K562 (cell line): Measurements from ENCODE around the gene GALNT16. TPM values are rescaled to one million over a fixed set of nuclear protein-coding genes. Genes with fewer than 3 reads are reported as not detected.

ENCODE experiments used
- ATAC-seq: fragments of 200-7000 bp; cut with Tn5 transposase; 3 replicates; pipeline ENCODE4 v1.9.1; 2020; ENCODE audit warnings: moderate library complexity
- BruUV-seq: library from RNA; stranded (reverse); fragments of 400-500 nt; replicated peaks from 2 replicates; lab custom pipeline; 2021; lab: Mats Ljungman, UMichigan
- CTCF ChIA-PET: fragments of 300-600 bp; formaldehyde crosslinking; extraction: SDS; loops from one replicate; lab custom pipeline; 2021; ENCODE audit warnings: low intra/inter-chr PET ratio; lab: Yijun Ruan, JAX
- POLR2A ChIA-PET: fragments of 300-600, 350-650 bp; sonication (Branson Sonifier 250); formaldehyde crosslinking; extraction: SDS; loops from one replicate; lab custom pipeline; 2021; ENCODE audit warnings: antibody characterized with exemption, inconsistent platforms; lab: Yijun Ruan, JAX
- DNase-seq, 4 experiments: peaks; one replicate each; pipeline versions ENCODE4 v3.0.0 to v3.0.0-alpha.2; 2011 to 2018; ENCODE audit warnings: low spot score in 3 of 4, mixed read lengths in 3 of 4; ENCODE audit errors: extremely low read depth in 1 of 4
- FAIRE-seq: peaks from 2 replicates; lab custom pipeline; 2011; peaks lifted over from hg19 to GRCh38; lab: Jason Lieb, UNC
- H2AFZ ChIP-seq: 2 replicates; pipeline ENCODE4 v1.6.0; 2011; ENCODE audit warnings: low read depth, low read length, control low read depth, inconsistent platforms
- H3K27ac ChIP-seq: fragments of 200-600 bp; 3 replicates; pipeline ENCODE4 v1.8.0; 2011; ENCODE audit warnings: low read depth, mild to moderate bottlenecking, control low read depth, inconsistent platforms, low read length, moderate library complexity, mixed read lengths; ENCODE audit errors: extremely low read depth
- H3K27me3 ChIP-seq, 2 experiments: fragments of 300-600 bp in 1 of 2; 2 replicates in 1 of 2; 3 replicates in 1 of 2; pipeline versions ENCODE4 v1.6.0 to v1.8.0; 2011; ENCODE audit warnings: inconsistent platforms in 2 of 2, low read length in 2 of 2, mild to moderate bottlenecking in 1 of 2, mixed read lengths in 1 of 2, moderate library complexity in 1 of 2; ENCODE audit not compliant: control insufficient read depth in 2 of 2, insufficient read depth in 2 of 2
- H3K36me3 ChIP-seq: fragments of 300-600 bp; 3 replicates; pipeline ENCODE4 v1.8.0; 2011; ENCODE audit warnings: mild to moderate bottlenecking, low read length, inconsistent platforms; ENCODE audit not compliant: control insufficient read depth, insufficient read depth
- H3K4me1 ChIP-seq, 2 experiments: fragments of 200-600 bp in 1 of 2; replicated peaks in 1 of 2; 2 replicates in 1 of 2; 3 replicates in 1 of 2; pipeline versions ENCODE4 v1.5.1 to v1.8.0; 2011; ENCODE audit warnings: inconsistent platforms in 2 of 2, low read length in 2 of 2, mild to moderate bottlenecking in 1 of 2, mixed read lengths in 1 of 2, moderate library complexity in 1 of 2; ENCODE audit not compliant: control insufficient read depth in 2 of 2, insufficient read depth in 2 of 2
- H3K4me2 ChIP-seq: 2 replicates; pipeline ENCODE4 v1.6.1; 2011; ENCODE audit warnings: low read length, control low read depth, inconsistent platforms, mixed read lengths; ENCODE audit not compliant: insufficient read depth
- H3K4me3 ChIP-seq: fragments of 200-600 bp; sonication (generic), shearing (Covaris generic); 2 replicates; pipeline ENCODE4 v1.5.1; 2016; ENCODE audit warnings: control low read depth, inconsistent platforms
- H3K79me2 ChIP-seq: fragments of 200-600 bp; 3 replicates; pipeline ENCODE4 v1.8.0; 2011; ENCODE audit warnings: low read length, inconsistent platforms; ENCODE audit not compliant: control insufficient read depth, insufficient read depth
- H3K9ac ChIP-seq, 2 experiments: 2 replicates each; pipeline versions ENCODE4 v1.6.0 to v1.6.1; 2011; ENCODE audit warnings: low read depth in 2 of 2, low read length in 2 of 2, control low read depth in 1 of 2, inconsistent platforms in 1 of 2, mild to moderate bottlenecking in 1 of 2, mixed read lengths in 1 of 2; ENCODE audit not compliant: insufficient read depth in 1 of 2
- H3K9me1 ChIP-seq: one replicate; pipeline ENCODE4 v1.6.0; 2011; ENCODE audit warnings: inconsistent platforms, mild to moderate bottlenecking, low read length, moderate library complexity; ENCODE audit not compliant: control insufficient read depth, insufficient read depth
- H3K9me3 ChIP-seq: replicated peaks from 2 replicates; pipeline ENCODE4 v1.5.1; 2011; ENCODE audit warnings: low read depth, low read length, inconsistent platforms; ENCODE audit not compliant: control insufficient read depth, insufficient read depth
- H4K20me1 ChIP-seq: replicated peaks from 2 replicates; pipeline ENCODE4 v1.6.1; 2011; ENCODE audit warnings: low read length, inconsistent platforms, mixed read lengths; ENCODE audit not compliant: control insufficient read depth, insufficient read depth
- CBX2 ChIP-seq: fragments of 200-600 bp; sonication (generic); IDR thresholded peaks from one replicate; pipeline ENCODE4 v1.6.1; 2012; ENCODE audit warnings: mild to moderate bottlenecking, low read length, inconsistent platforms; ENCODE audit not compliant: insufficient read depth, poor library complexity, severe bottlenecking
- HLTF ChIP-seq: fragments of 450-650 bp; IDR thresholded peaks from 2 replicates; pipeline ENCODE4 v1.6.1; 2016
- JUND ChIP-seq, 2 experiments: IDR thresholded peaks; 2 replicates in 1 of 2; 3 replicates in 1 of 2; pipeline ENCODE4 v1.6.1; 2011; ENCODE audit warnings: borderline replicate concordance in 2 of 2, low read depth in 2 of 2, low read length in 2 of 2, improper control_type of control experiment in 1 of 2, missing biosample characterization in 1 of 2, missing genetic modification characterization in 1 of 2, missing genetic modification reagents in 1 of 2
- SIN3B ChIP-seq: fragments of 450-650 bp; IDR thresholded peaks from 2 replicates; pipeline ENCODE4 v1.6.1; 2017; ENCODE audit warnings: low read depth, mild to moderate bottlenecking, moderate library complexity
- SREBF1 ChIP-seq: fragments of 150-350 bp; IDR thresholded peaks from 2 replicates; pipeline ENCODE4 v1.6.1; 2014; ENCODE audit warnings: antibody characterized with exemption, low read depth, low read length, borderline replicate concordance
- TOE1 ChIP-seq, 2 experiments: fragments of 450-650 bp in 1 of 2; sonication (generic) in 1 of 2; formaldehyde crosslinking in 1 of 2; IDR thresholded peaks; 2 replicates each; pipeline versions ENCODE4 v1.7.1 to v1.8.0; 2016 to 2022; ENCODE audit warnings: borderline replicate concordance in 2 of 2, mild to moderate bottlenecking in 2 of 2, antibody characterized with exemption in 1 of 2, inconsistent platforms in 1 of 2, low read depth in 1 of 2, missing genetic modification reagents in 1 of 2, moderate library complexity in 1 of 2
- U2AF1 ChIP-seq: fragments of 200-400 bp; formaldehyde crosslinking; optimal IDR thresholded peaks from 2 replicates; pipeline ENCODE3; 2017; ENCODE audit warnings: mild to moderate bottlenecking, low read depth, low read length, moderate library complexity
- ZNF184 ChIP-seq: sonication (generic); formaldehyde crosslinking; IDR thresholded peaks from 2 replicates; pipeline ENCODE4 v1.5.0; 2020; ENCODE audit warnings: missing genetic modification reagents
- ZNF23 ChIP-seq: fragments of 250-450 bp; sonication (Bioruptor Pico); IDR thresholded peaks from 2 replicates; pipeline ENCODE4 v1.4.0; 2020; ENCODE audit warnings: mild to moderate bottlenecking
- ZNF75A ChIP-seq: fragments of 450-650 bp; formaldehyde crosslinking; IDR thresholded peaks from 2 replicates; pipeline ENCODE4 v1.4.0; 2020; ENCODE audit warnings: mild to moderate bottlenecking
- WGBS: fragments of 100-300 bp; shearing (Covaris generic); methylation state at CpG from one replicate; pipeline ENCODE4 v1.1.6; 2016; ENCODE audit warnings: low coverage, mixed read lengths; ENCODE audit not compliant: insufficient coverage; ENCODE audit errors: missing lambda C conversion rate; 5-methylcytosine and 5-hydroxymethylcytosine counted together
- in situ Hi-C: fragments of 300-500 bp; cut with MboI; formaldehyde crosslinking; loops from 4 replicates; pipeline ENCODE4 v1.15.0; 2018; ENCODE audit warnings: inconsistent platforms, mixed read lengths
- intact Hi-C: fragments of 100-400 bp; cut with micrococcal nuclease; formaldehyde crosslinking; loops from 2 replicates; pipeline ENCODE4 v1.14.2; 2022
- polyA plus RNA-seq, 8 experiments: library from polyadenylated mRNA; depleted of rRNA in 4 of 8; stranded (reverse) in 5 of 8; unstranded in 3 of 8; fragments of >200 nt; fragmentation: Nextera tagmentation in 2 of 8; fragmentation: Illumina TruSeq in 1 of 8; extraction: Ambion mirVana in 2 of 8; extraction: Trizol in 1 of 8; gene quantifications; 2 replicates each; pipeline versions ENCODE4 v1.2.1 to v1.2.3, GENCODE V29; 2011 to 2014; ENCODE audit warnings: inconsistent platforms in 1 of 8, missing spikeins in 1 of 8
- total RNA-seq, 7 experiments: library from RNA; depleted of rRNA in 6 of 7; stranded (reverse); fragments of >200 nt in 6 of 7; fragmentation: Illumina TruSeq in 2 of 7; extraction: Trizol in 2 of 7; gene quantifications; 2 replicates each; pipeline versions ENCODE4 v1.2.1 to v1.2.3, GENCODE V29; 2011 to 2021; ENCODE audit warnings: low replicate concordance in 1 of 7
- TF ChIP-seq, protein P1 (sequence below): fragments of 250-450 bp; sonication (Bioruptor Pico); IDR thresholded peaks from 2 replicates; pipeline ENCODE4 v1.5.0; 2020; ENCODE audit warnings: mild to moderate bottlenecking
- TF ChIP-seq, protein P2 (sequence below): sonication (generic); formaldehyde crosslinking; IDR thresholded peaks from 2 replicates; pipeline ENCODE4 v1.8.1; 2023; ENCODE audit warnings: mild to moderate bottlenecking, missing genetic modification reagents
- TF ChIP-seq, protein P3 (sequence below): sonication (generic); formaldehyde crosslinking; IDR thresholded peaks from 2 replicates; pipeline ENCODE4 v1.8.0; 2022; ENCODE audit warnings: mild to moderate bottlenecking, missing genetic modification reagents

The GALNT16 gene
- total and polyA plus RNA-seq, 9 of the 15 experiments (the other 6 are each of a cell fraction or from before 2014, with no cell fraction given) = not detected

DNA sequence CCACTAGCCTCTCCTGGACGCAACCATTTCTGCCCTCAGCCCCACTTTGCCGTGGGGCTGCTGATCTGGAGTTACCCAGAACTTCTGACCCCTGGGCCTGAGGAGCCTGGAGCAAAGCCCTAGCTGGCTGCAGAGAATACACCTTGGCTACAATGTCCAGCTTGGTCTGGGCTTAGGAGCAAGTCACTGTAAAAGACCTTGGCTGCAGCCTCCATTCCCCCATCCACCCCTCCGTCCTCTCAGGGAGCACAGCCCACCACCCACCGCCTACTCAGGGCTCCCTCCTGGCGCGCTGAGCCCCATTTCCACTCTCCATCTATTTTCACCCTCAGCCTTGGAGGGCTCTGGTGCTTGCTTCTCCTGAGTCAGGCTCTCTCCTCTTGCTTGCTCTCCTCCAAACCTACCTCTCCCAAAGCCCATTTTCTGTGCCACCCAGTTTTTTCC lies 95.2 kb downstream of the GALNT16 start:
- in situ Hi-C loops = no loop called here
- CTCF ChIA-PET = no interaction called here
- peaks cover 0 to 75% of the 10 kb centered on the region in 2 experiments; a peak in 4 of 5 replicates for H3K27me3 ChIP-seq
- TF ChIP-seq TOE1 (IDR thresholded peaks at IDR 0.05; ENCODE audit: borderline replicate concordance) (no peak), TOE1 (CRISPR knock-in tag; IDR thresholded peaks at IDR 0.05; ENCODE audit: borderline replicate concordance, low read depth) (no peak), HLTF (no peak), SIN3B (no peak), CBX2 (no peak), JUND (IDR thresholded peaks at IDR 0.05; ENCODE audit: borderline replicate concordance, low read depth, low read length) (no peak), JUND (tag; IDR thresholded peaks at IDR 0.05; ENCODE audit: borderline replicate concordance, low read depth, low read length) (no peak), SREBF1 (no peak), U2AF1 (no peak), ZNF23 (CRISPR knock-in tag) (no peak), ZNF75A (CRISPR knock-in tag) (no peak), ZNF184 (CRISPR knock-in tag) (no peak)
- TF ChIP-seq, protein P1, sequence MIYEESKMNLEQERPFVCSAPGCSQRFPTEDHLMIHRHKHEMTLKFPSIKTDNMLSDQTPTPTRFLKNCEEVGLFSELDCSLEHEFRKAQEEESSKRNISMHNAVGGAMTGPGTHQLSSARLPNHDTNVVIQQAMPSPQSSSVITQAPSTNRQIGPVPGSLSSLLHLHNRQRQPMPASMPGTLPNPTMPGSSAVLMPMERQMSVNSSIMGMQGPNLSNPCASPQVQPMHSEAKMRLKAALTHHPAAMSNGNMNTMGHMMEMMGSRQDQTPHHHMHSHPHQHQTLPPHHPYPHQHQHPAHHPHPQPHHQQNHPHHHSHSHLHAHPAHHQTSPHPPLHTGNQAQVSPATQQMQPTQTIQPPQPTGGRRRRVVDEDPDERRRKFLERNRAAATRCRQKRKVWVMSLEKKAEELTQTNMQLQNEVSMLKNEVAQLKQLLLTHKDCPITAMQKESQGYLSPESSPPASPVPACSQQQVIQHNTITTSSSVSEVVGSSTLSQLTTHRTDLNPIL = no peak
- TF ChIP-seq, protein P2, sequence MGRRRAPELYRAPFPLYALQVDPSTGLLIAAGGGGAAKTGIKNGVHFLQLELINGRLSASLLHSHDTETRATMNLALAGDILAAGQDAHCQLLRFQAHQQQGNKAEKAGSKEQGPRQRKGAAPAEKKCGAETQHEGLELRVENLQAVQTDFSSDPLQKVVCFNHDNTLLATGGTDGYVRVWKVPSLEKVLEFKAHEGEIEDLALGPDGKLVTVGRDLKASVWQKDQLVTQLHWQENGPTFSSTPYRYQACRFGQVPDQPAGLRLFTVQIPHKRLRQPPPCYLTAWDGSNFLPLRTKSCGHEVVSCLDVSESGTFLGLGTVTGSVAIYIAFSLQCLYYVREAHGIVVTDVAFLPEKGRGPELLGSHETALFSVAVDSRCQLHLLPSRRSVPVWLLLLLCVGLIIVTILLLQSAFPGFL (CRISPR knock-in tag) = no peak
- TF ChIP-seq, protein P3, sequence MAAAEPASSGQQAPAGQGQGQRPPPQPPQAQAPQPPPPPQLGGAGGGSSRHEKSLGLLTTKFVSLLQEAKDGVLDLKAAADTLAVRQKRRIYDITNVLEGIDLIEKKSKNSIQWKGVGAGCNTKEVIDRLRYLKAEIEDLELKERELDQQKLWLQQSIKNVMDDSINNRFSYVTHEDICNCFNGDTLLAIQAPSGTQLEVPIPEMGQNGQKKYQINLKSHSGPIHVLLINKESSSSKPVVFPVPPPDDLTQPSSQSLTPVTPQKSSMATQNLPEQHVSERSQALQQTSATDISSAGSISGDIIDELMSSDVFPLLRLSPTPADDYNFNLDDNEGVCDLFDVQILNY (CRISPR knock-in tag) = no peak
- TF ChIP-seq, all 486 proteins: peak for 0
- H3K4me1 ChIP-seq = no peaks in the 10 kb centered on the region; a peak in 1 of 5 replicates
- BruUV-seq = no TSS peak
- no peaks in the 10 kb centered on the region for H3K36me3 ChIP-seq
- H3K79me2 ChIP-seq = no peaks in the 10 kb centered on the region
- H3K9me3 ChIP-seq = no peaks in the 10 kb centered on the region
- no peak overlapping the region for H3K4me2 ChIP-seq
- H3K9me1 ChIP-seq = no peaks in the 10 kb centered on the region
- intact Hi-C loops = no loop called here
- ATAC-seq (no peak), FAIRE-seq (no peak), DNase-seq (no peak)
- no peak overlapping the region for H3K27ac ChIP-seq
- no peak overlapping the region for H2AFZ ChIP-seq
- no peak overlapping the region for H3K9ac ChIP-seq
- POLR2A ChIA-PET = interaction anchor here (0.5 kb wide), 1 partner anchor 84 kb away, joined by 3 read pairs; no protein-coding TSS in a partner anchor
- WGBS = 1% methylated on average over 6 of the region's 6 CpGs
- 0 out of 2 replicates have a peak, but pooled peaks cover 4% of the 10 kb centered on the region for H4K20me1 ChIP-seq
- no peak overlapping the region for H3K4me3 ChIP-seq
